ENCODE results near the gene WDR90.

DNA sequence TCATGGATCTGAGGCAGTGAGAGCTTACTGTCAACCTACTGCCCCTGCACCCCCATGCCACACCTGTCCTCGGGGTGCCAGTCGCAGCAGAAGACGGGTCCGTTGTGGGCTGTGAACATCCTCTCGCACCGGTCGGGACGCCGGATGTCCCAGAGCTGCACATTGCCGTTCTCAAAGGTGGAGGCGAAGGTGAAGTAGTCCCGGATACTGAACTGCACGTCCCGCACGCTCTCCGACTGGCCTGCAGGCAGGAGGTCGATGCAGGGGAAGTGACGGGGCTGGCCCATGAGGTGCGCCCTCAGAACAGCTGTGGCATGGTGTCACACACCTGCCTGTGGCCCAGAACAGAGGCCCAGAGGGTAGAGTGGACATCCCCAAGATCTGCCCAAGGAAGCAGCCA, 38.3 kb downstream of the WDR90 start:
- TF ChIP-seq CTCF (optimal IDR thresholded peaks at IDR 0.05 in 1 of 3, IDR thresholded peaks at IDR 0.05 in 1 of 3, conservative IDR thresholded peaks at IDR 0.05 in 1 of 3; ENCODE audit: extremely low read depth in 1 of 3, insufficient read depth in 2 of 3, low read length in 3 of 3) (no peak), EZH2 (IDR thresholded peaks at IDR 0.05; ENCODE audit: low read length) (no peak)

All from keratinocyte (primary cell).